GM21360 (cell line): ENCODE results near the gene CIC.
A peak's percentile ranks its signal among the peaks of the same experiment; 100 is the strongest.

Experiments
- ATAC-seq: cut with Tn5 transposase; IDR thresholded peaks from one replicate; pipeline ENCODE4 v1.9.1; 2021; ENCODE audit warnings: mild to moderate bottlenecking, moderate library complexity; ENCODE audit not compliant: unreplicated experiment

The CIC gene

DNA sequence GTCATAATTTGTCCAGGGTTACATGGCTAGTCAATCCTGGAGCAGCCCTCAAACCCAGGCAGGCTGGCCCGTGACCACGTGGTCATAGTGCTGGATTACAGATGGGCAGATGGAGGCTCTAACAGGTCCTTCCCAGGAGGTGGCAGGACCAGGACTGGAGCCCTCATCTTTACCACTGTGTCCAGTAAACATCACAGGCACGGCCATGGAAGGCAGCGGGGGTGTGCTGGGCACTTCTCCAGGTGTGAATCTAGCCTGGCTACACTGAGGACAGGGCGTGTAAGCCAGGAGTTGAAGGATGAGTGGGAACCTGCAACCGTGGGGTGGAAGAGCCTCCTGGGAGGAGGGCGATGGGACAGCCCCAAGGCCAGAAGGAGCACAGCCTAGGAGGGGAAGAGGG is 6.1 kb downstream of the CIC start:
- no peak for ATAC-seq

DNA sequence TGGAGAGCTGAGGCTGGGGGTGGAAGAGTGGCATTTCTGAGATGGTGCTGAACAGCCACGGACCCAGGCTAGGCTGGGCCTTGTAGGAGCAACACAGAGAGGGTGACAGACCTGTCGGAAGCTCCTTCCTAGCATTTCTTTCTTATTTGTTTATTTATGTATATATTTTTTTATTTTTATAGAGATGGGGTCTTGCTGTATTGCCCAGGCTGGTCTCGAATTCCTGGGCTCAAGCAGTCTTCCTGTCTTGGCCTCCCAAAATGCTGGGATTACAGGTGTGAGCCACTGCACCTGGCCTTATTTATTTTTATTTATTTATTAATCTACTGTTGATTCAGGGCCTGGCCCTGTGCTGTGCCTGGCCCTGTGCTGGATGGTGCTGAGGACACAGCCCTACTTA is 6.5 kb downstream of the CIC start:
- no peak for ATAC-seq

- no peak for ATAC-seq
Observed at GRCh38 chr19:42276284-42276683, 7.2 kb downstream of the CIC start.

- ATAC-seq: no peak
Observed at GRCh38 chr19:42276821-42277220, 7.8 kb downstream of the CIC start.

DNA sequence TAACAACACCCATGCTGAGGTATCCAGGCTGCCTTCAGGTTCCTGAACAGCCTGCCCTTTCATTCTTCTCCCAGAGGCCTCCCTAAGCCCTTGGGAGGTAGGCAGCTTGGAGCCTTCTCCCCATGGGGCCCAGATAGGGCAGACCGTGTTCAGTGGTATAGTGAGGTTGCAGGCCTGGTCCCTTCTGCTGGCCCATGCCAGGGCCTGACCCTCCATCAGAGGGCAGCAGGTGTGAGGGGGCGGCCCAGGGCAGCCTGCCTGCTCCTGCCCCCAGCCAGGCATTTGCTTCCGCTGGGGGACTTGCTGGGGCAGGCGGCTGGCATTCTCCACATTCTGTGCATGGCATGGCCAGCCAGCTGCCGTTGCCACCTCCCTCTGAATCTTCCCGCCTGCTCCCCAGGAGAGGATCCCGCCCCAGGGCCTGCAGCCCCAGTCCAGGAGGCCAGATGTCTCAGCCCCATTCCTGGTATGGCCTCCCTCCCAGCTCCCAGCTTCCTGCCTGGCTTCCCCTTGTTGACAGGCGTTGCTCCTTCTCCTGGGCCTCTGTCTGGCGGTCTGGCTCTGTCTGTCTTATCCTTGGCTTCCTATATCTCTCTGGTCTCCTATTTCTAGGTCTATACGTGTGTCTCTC is 8.9 kb downstream of the CIC start:
- no peak for ATAC-seq

DNA sequence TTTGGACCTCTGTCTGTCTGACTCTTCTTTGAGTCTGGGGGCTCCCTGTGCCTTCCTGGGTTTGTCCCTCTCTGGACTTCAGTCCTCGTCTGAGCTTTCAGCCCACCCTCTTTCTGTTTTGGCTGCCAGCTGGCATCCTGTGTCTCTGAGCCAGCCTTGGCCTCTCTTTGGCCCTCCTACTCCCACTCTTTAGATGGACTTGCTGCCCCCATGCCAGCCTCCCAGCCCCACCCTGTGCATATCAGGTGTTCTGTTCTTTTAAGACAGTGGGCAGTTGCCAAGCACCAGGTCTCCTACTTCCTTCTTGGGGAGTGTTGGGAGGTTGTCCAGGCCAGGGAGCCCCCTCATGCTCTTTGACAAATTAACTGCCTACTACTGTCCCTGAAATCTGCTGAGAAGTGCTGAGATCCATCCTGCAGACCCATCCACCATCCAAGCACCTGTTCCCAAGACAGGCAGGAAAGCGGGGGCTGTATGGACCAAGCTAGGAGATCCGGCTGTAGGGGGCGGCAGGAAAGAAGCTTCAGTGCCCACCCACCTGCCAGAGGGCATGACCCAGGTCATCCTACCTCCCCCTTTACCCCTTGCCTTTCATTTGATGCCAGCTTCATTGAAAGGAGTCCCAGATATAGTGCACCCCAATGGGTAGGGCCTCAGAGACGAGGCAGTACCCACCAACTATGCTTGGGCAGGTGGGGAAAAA is 9.6 kb downstream of the CIC start:
- no peak for ATAC-seq

DNA sequence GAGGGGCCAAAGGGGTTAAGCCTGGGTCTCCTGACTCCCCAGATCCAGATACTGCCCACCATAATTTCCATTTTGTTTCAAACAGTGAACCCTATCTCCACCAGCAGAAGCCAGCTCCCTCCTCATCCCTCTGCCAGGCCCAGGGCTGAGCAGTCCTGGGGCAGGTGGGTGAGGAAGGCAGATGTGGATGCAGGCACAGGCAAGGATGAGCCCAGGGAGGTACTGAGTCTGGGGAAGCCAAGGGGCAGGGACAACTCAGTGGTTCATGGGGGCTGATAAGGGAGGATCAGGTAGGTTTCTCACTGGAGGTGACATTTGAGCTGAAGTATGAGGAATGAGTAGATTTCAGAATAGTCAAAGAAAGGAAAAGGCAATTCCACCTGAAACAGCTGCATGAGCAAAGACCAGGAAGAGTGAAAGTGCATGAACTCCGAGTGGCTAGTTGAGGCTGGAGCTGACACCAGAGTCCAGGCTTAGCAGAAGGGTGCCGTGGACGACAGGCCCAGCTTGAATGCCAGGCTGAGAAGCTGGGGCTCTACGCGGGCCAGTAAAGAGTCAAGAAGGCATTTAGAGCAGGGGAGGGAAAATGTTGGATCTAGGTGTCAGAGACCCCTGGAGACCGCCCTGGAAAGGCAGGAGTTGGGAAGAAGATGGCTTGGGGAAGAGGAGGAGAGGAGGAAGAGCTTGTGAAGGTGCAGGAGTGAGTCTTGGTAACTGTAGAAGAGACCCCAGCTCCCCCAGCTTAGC is 10.3 kb downstream of the CIC start:
- ATAC-seq: no peak

GRCh38 chr19:42279902-42280814 is 11.1 kb downstream of the CIC start:
- peak; percentile 20 for ATAC-seq

DNA sequence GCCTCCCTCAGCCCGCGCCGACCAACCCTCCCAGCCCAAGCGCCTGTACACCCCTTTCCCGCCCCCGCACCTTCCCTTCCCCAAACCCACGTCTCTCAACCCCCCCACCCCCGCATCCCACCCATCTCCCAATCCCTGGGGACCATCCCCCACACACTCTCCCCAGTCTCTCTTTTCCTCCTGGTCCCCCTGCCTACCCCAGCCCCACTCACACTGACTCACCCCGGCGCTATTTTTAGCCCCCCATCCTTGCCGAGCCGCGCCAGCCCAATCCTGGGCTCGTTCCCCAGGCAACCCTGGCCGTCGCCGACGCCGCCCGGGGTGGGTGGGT is 11.7 kb downstream of the CIC start:
- ATAC-seq: no peak

- no peak for ATAC-seq
Observed at GRCh38 chr19:42281146-42281826, 12.2 kb downstream of the CIC start.

- no peak for ATAC-seq
Observed at GRCh38 chr19:42281827-42282762, 13.0 kb downstream of the CIC start.

- ATAC-seq: no peak
Observed at GRCh38 chr19:42282819-42283187, 13.8 kb downstream of the CIC start.

DNA sequence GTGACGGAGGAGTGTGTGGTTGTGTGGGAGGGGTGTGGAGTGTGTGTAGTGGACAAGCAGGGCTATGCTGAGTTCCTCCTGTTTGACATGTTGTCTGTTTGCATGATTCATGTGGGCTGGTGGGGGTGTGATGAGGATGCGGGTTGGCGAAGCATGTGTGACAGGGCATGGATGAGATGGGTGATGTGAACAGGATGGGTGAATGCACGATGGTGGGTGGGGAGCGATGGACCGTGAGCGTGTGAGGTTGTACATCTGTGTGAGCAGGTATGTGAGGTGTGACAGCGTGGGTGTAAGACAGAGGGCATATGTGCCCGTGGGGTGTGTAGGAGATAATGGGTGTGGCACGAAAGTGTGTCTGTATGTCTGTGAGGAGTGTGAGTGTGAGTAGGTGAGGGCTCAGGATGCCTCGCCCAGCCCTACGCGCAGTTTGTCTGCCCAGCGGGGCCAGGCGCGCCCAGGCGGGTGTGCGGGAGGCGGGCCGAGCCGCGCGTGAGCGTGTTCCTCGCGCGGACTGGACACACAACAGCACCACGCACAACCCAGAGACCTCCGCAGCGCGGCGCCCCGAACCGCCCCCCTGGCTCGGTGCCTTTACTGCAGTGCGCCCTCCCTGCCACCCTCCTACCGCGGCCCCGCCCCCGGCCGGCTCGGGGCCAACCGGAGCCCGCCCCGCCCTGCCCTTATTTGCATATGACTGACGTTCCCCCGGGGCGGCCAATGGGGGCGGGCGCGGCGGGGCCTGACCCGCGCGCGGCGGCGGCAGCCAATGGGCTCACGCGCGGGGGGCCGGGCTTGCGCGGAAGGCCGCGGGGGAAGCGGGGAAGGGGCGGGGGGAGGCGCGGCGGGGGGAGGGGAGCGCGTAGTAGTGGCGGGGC is 14.4 kb downstream of the CIC start:
- ATAC-seq: peak; percentile 37

DNA sequence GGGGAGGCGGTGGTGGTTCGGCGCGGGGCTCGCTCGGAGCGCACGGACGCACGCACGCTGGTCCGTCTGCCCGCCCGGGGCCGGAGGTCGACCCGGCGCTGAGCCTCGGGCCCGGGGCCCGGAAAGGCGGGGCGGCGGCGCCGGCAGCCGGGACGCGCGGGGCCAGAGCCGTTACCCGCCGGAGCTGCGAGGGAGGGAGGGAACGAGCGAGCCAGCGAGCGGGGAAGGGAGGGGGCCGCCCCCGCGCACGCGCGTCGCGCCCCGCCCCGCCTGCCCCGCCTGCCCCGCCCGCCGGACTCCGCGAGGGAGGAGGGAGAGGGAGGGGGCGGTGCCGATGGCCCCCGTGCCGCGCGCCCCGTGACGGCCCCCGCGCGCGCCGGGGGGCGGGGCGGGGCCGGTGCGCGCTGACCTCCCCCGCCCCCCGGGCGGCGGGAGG is 15.0 kb downstream of the CIC start:
- peak; percentile 17 for ATAC-seq

DNA sequence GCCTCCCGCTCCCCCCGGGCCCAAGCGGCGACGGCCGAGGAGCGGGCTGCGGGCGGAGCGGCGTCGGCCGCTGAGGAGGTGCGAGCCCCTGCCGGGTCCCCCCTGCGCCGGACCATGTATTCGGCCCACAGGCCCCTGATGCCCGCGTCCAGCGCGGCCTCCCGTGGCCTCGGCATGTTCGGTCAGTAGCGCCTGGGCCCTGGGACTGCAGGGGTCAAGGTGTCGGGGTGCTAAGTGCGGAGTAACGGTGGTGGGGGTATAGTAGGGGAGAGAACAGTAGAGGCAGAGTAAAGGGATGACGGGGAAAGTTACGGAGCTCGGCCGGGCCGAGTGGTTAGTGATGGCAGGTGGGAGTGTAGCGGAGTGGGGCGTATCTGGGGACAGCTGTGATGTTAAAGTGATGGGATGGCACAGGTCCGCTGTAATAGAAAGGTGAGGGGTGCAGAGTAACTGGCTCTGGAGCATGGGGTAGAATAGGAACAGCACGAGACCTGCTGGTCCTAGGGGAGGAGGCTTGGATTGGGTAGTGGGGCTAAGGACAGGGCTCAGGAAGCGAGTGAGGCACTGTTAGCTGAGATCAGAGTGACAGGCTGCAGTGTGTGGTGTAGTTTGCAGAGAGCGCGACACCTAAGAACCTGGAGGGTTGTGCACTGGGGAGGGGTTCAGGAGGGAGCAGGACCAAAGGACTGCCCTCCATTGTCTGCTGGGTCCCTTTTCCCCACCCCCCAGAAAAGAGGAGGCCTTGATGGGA is 15.7 kb downstream of the CIC start:
- ATAC-seq: peak; percentile 0

DNA sequence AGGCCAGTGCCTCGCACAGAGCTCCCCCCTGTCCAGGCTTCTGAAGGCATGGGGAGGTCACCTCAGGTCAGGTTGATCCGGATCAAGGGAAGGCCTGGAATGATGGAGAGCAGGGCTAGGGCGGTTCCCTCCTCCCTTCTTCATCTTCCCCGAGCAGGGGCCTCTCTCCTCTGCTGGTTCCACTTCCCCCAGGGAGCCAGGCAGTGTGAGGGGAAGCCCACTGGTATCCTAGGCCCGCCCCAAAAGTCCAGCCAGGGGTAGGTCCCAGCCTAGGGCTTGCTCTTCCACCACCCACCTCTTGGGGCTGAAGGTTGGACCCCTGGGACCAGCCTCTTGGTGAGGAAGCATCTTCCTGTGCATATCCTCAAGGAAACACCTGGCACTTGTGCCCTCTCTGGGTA is 16.5 kb downstream of the CIC start:
- ATAC-seq: no peak

- ATAC-seq: no peak
Observed at GRCh38 chr19:42285988-42286348, 16.9 kb downstream of the CIC start.
